Measurements from ENCODE around the gene ERC1.

The ERC1 gene

DNA sequence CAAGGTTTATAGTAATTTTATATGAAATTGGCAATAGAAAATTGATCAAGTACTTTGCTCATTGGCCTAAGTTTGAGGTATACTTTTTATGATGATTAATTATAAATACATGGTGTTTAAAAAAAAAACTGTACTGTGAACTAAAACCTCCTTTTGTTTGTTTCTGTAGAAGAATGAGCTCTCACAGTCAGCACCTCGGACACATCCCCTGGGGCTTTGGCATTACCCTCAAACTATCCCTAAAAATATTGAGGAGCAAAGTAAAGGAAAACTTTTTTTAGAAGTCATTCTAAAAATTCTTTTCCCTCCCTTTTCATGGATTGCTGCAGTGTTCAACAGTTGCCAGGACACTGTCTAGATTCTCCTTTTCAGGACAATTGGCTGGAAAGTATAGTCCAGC, 419.8 kb downstream of the ERC1 start:
- H3K4me1 Mint-ChIP-seq (ENCODE audit: low read depth), result no peaks in the 10 kb centered on the region
- no peak overlapping the region for H3K4me3 Mint-ChIP-seq
- no peaks in the 10 kb centered on the region for H3K27me3 Mint-ChIP-seq (ENCODE audit: low read depth)
- no peaks in the 10 kb centered on the region for H3K9me3 Mint-ChIP-seq
- no peak overlapping the region for H3K27ac Mint-ChIP-seq
- H3K36me3 Mint-ChIP-seq (ENCODE audit: low read depth), result peaks cover 5% of the 10 kb centered on the region

DNA sequence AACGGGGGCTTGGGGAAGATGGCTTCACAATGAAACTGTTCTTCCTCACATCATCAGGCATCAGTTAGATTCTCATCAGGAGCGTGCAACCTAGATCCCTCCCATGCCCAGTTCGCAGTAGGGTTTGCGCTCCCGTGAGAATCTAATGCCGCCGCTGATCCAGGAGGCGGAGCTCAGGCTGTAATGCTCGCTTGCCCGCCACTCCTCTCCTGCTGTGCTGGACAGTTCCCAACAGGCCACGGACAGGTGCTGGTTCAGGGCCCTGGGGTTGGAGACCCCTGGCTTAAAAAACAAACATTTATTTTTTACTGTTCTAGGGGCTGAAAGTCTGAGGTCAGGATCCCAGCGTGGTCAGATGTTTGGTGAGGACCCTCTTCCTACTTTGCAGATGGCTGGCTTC, 422.9 kb downstream of the ERC1 start:
- Mint-ChIP-seq H3K4me1 (ENCODE audit: low read depth) (no peaks in the 10 kb centered on the region), H3K27me3 (ENCODE audit: low read depth) (no peaks in the 10 kb centered on the region), H3K9me3 (no peaks in the 10 kb centered on the region), H3K36me3 (ENCODE audit: low read depth) (peaks cover 5% of the 10 kb centered on the region), H3K4me3 (no peak overlapping the region), H3K27ac (no peak overlapping the region)

GRCh38 chr12:1418144-1418543, 427.1 kb downstream of the ERC1 start:
- peaks cover 16% of the 10 kb centered on the region for H3K9me3 Mint-ChIP-seq

DNA sequence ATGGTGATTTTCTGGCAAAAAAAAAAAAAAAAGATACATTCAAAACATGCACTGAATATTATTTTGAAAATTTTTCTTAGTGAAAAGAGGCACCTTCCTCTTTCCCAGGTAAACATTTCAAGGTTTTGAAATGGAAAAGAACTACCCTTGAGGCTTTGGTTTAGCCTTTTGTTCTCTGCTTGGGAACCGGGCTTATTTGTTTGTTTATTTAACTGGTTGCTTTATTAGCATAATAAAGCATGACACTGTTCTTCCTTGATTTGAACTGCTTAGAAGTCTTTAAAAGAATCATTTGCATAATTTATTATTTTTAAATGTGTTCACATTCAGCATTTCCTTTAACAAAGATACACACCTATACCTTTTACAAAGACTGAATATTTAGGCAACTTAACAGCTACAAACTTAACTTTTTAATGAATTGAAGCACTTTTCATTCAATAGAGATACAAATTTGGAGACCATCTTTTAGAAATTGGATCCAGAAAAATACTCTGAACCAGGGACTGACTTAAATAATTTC, 428.9 kb downstream of the ERC1 start:
- Mint-ChIP-seq H3K9me3 (peaks cover 28% of the 10 kb centered on the region), H3K4me1 (ENCODE audit: low read depth) (peaks cover 22% of the 10 kb centered on the region), H3K27me3 (ENCODE audit: low read depth) (no peaks in the 10 kb centered on the region), H3K36me3 (ENCODE audit: low read depth) (peaks cover 22% of the 10 kb centered on the region), H3K27ac (no peak overlapping the region), H3K4me3 (no peak overlapping the region)

More at GRCh38 chr12:1418144-1418543, 427.1 kb downstream of the ERC1 start:
- Mint-ChIP-seq H3K36me3 (ENCODE audit: low read depth) (peaks cover 15% of the 10 kb centered on the region), H3K4me3 (no peak overlapping the region), H3K4me1 (ENCODE audit: low read depth) (peaks cover 9% of the 10 kb centered on the region), H3K27ac (no peak overlapping the region), H3K27me3 (ENCODE audit: low read depth) (no peaks in the 10 kb centered on the region)

GRCh38 chr12:1421091-1421846, 430.2 kb downstream of the ERC1 start:
- Mint-ChIP-seq H3K9me3 (peaks cover 28% of the 10 kb centered on the region), H3K4me1 (ENCODE audit: low read depth) (peaks cover 29% of the 10 kb centered on the region), H3K36me3 (ENCODE audit: low read depth) (peaks cover 22% of the 10 kb centered on the region), H3K4me3 (no peak overlapping the region), H3K27ac (no peak overlapping the region), H3K27me3 (ENCODE audit: low read depth) (no peaks in the 10 kb centered on the region)

- no peaks in the 10 kb centered on the region for H3K27me3 Mint-ChIP-seq (ENCODE audit: low read depth)
- peak overlapping the region; percentile 84 for H3K27ac Mint-ChIP-seq
- peaks cover 29% of the 10 kb centered on the region for H3K4me1 Mint-ChIP-seq (ENCODE audit: low read depth)
- H3K4me3 Mint-ChIP-seq, result peak overlapping the region; percentile 36
- H3K36me3 Mint-ChIP-seq (ENCODE audit: low read depth), result peaks cover 22% of the 10 kb centered on the region
- H3K9me3 Mint-ChIP-seq, result peaks cover 28% of the 10 kb centered on the region
These were observed 431.7 kb downstream of the ERC1 start for GRCh38 chr12:1422604-1423315.

DNA sequence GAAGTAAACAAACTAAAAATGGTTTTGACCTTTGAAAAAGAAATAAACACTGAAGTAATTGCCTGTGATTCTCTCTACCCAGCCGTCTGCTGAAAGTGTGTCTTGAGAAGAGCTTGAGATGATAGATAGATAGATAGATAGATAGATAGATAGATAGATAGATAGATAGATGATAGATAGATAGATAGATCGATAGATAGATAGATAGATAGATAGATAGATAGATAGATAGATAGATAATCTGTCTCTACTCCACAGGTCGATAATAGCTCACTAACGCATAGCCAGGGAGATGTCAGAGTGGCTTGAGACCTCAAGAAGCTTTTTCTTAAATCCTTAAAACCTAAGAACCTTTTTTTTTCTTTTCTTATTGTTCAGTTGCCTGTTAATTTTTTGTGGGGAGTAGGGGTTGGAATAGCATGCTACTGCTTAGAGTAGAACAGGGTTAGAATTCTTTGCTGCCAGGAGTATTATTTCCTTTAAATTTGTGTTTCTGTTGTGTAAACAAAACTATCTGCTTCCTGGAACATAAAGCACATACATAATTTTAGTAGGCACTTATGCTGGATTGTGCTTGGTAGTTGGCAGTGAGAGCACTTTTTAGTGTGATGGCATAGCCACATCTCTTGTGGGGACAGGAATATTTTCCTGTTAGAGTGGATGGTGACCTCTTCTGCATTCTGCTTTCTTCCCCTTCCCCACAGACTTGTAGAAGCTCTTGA, 433.8 kb downstream of the ERC1 start:
- H3K9me3 Mint-ChIP-seq, result peaks cover 28% of the 10 kb centered on the region
- H3K36me3 Mint-ChIP-seq (ENCODE audit: low read depth), result peaks cover 22% of the 10 kb centered on the region
- no peak overlapping the region for H3K4me3 Mint-ChIP-seq
- no peaks in the 10 kb centered on the region for H3K27me3 Mint-ChIP-seq (ENCODE audit: low read depth)
- H3K4me1 Mint-ChIP-seq (ENCODE audit: low read depth), result peaks cover 32% of the 10 kb centered on the region
- H3K27ac Mint-ChIP-seq, result peak overlapping the region; percentile 70

DNA sequence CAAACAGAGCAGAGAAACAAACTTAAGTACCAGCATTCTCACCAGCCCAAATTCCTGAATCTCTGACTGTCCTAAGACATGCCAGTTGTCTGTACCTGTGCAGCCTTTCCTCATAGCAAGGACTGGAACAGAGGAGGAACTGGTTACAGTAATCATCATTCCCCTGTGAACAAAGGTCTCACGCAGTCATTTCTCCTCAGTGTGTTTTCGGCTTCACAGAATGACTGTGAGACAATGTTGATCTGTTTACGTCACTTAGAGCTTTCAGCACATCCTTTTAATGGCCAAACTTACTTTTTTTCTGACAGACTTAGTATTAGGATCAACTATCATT, 434.3 kb downstream of the ERC1 start:
- H3K27me3 Mint-ChIP-seq (ENCODE audit: low read depth), result no peaks in the 10 kb centered on the region
- peaks cover 34% of the 10 kb centered on the region for H3K4me1 Mint-ChIP-seq (ENCODE audit: low read depth)
- H3K4me3 Mint-ChIP-seq, result no peak overlapping the region
- peaks cover 28% of the 10 kb centered on the region for H3K9me3 Mint-ChIP-seq
- peaks cover 22% of the 10 kb centered on the region for H3K36me3 Mint-ChIP-seq (ENCODE audit: low read depth)
- H3K27ac Mint-ChIP-seq, result peak overlapping the region; percentile 70

- no peaks in the 10 kb centered on the region for H3K27me3 Mint-ChIP-seq (ENCODE audit: low read depth)
- no peak overlapping the region for H3K27ac Mint-ChIP-seq
- H3K4me3 Mint-ChIP-seq, result no peak overlapping the region
- H3K9me3 Mint-ChIP-seq, result peaks cover 6% of the 10 kb centered on the region
- peaks cover 3% of the 10 kb centered on the region for H3K36me3 Mint-ChIP-seq (ENCODE audit: low read depth)
- peaks cover 21% of the 10 kb centered on the region for H3K4me1 Mint-ChIP-seq (ENCODE audit: low read depth)
These were observed 437.6 kb downstream of the ERC1 start for GRCh38 chr12:1428671-1429070.

DNA sequence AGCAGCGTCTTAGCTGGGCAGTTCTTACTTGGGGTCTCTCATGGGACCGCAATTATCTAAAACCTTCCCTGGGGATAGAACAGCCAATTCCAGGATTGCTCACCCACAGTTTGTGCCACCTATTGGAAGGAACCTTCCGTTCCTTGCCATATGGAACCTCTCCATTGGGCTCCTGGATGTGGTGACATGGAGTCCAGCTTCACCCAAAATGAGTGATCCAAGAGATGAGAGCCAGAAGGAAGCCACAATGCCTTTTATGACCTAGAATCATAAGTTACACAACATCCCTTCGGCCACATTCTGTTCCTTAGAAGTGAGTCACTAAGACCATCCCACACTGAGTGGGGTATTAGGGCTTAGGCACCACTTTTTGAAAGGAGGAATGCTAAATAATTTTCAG, 439.0 kb downstream of the ERC1 start:
- Mint-ChIP-seq H3K36me3 (ENCODE audit: low read depth) (no peaks in the 10 kb centered on the region), H3K9me3 (no peaks in the 10 kb centered on the region), H3K27ac (no peak overlapping the region), H3K4me3 (no peak overlapping the region), H3K27me3 (ENCODE audit: low read depth) (no peaks in the 10 kb centered on the region), H3K4me1 (ENCODE audit: low read depth) (peaks cover 13% of the 10 kb centered on the region)

- no peaks in the 10 kb centered on the region for H3K9me3 Mint-ChIP-seq
- no peaks in the 10 kb centered on the region for H3K27me3 Mint-ChIP-seq (ENCODE audit: low read depth)
- no peak overlapping the region for H3K27ac Mint-ChIP-seq
- H3K4me1 Mint-ChIP-seq (ENCODE audit: low read depth), result peaks cover 3% of the 10 kb centered on the region
- H3K36me3 Mint-ChIP-seq (ENCODE audit: low read depth), result no peaks in the 10 kb centered on the region
- no peak overlapping the region for H3K4me3 Mint-ChIP-seq
These were observed 443.4 kb downstream of the ERC1 start for GRCh38 chr12:1434296-1434955.

DNA sequence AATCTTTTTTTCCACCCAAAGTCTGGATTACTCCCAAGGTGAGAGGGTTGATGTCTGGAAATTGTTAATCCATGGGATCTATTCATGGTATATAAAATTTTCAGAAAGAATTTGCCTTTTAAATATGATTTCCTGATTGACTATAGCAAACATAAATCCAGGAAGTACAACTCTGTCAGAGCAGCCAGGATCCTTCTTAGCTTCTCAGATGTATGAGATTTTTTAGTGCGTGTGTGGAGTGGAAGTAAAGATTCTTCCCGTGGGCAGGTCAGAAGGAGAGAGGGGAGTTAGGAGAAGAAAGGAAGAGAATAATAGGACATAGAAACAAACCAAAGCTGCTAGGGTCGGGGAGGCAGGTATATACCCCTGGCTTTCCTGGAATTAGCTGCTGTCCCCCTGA, 444.0 kb downstream of the ERC1 start:
- no peak overlapping the region for H3K27ac Mint-ChIP-seq
- H3K36me3 Mint-ChIP-seq (ENCODE audit: low read depth), result no peaks in the 10 kb centered on the region
- no peaks in the 10 kb centered on the region for H3K9me3 Mint-ChIP-seq
- no peak overlapping the region for H3K4me3 Mint-ChIP-seq
- H3K4me1 Mint-ChIP-seq (ENCODE audit: low read depth), result peaks cover 2% of the 10 kb centered on the region
- no peaks in the 10 kb centered on the region for H3K27me3 Mint-ChIP-seq (ENCODE audit: low read depth)

DNA sequence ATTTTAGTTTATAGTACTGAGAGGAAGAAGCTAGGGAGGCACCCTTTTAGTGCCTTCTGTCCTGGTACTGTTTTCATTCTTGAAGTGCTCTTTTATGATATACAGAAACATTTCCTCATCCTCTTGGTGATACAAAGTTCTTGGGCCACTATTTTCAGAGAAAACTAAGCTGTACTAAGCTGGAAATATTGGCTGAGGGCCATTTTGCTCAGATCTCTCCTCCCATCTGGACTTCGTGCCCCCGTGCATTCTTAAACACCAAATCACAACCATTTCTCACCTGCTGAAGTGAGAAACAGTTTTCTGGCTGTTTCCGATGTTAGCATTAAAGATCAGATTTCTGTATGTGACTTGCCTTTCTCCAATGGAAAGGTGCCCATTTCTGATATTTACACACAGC, 444.4 kb downstream of the ERC1 start:
- Mint-ChIP-seq H3K36me3 (ENCODE audit: low read depth) (no peaks in the 10 kb centered on the region), H3K27me3 (ENCODE audit: low read depth) (no peaks in the 10 kb centered on the region), H3K4me1 (ENCODE audit: low read depth) (peaks cover 2% of the 10 kb centered on the region), H3K4me3 (no peak overlapping the region), H3K9me3 (no peaks in the 10 kb centered on the region), H3K27ac (no peak overlapping the region)

DNA sequence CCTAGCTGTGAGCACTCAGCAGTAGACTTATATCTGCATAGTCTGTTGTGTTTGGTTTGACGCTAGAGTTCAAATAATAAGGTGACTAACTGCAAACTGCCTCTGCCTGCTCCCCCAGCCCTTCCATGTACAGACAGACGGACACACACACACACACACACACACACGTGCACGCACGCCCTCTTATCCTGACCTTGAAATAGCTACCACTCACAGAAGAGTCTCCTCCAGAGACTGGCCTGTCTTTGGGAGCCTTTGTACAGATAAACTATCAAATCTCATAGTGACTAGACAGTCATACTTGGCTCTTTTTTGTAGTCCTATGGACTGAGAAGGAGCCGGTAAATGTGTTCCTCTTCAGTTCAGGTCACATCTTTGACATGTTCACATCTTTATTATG, 445.0 kb downstream of the ERC1 start:
- no peak overlapping the region for H3K27ac Mint-ChIP-seq

More for the DNA sequence above, 445.0 kb downstream of the ERC1 start:
- Mint-ChIP-seq H3K27me3 (ENCODE audit: low read depth) (no peaks in the 10 kb centered on the region), H3K36me3 (ENCODE audit: low read depth) (no peaks in the 10 kb centered on the region), H3K9me3 (no peaks in the 10 kb centered on the region), H3K4me3 (no peak overlapping the region), H3K4me1 (ENCODE audit: low read depth) (peaks cover 2% of the 10 kb centered on the region)

Data from T-helper 1 cell treated with Interleukin-12 subunit alpha and Interleukin-12 subunit beta and Interleukin-4 antibody, amounts not matched to agents 30 μg/mL and 1 μg/mL, for 36 hours (primary cell).